ENCODE results near the gene HADH. TPM values are rescaled to one million over a fixed set of nuclear protein-coding genes. Genes with fewer than 3 reads are reported as not detected.

Gene HADH
- total and polyA plus RNA-seq, 4 donors = 37.6 to 43.9 (median 40.6) TPM

GRCh38 chr4:108036213-108036612, 46.5 kb downstream of the HADH start:
- H3K27ac ChIP-seq (ENCODE audit: low read depth in 1 of 2, low read length in 1 of 2) = no peak overlapping the region
- H3K9me3 ChIP-seq (ENCODE audit: control insufficient read depth in 4 of 4, insufficient read depth in 3 of 4, low read length in 3 of 4) = no peaks in the 10 kb centered on the region
- no peak for ATAC-seq (ENCODE audit: insufficient read depth, low FRiP score)

GRCh38 chr4:108037884-108038283, 48.2 kb downstream of the HADH start:
- 93 to 98% methylated on average over 2 of the region's 2 CpGs for WGBS, 2 donors
- Histone ChIP-seq H3K4me3 (no peak overlapping the region), H3K9me3 (ENCODE audit: control insufficient read depth in 4 of 4, insufficient read depth in 3 of 4, low read length in 3 of 4) (no peaks in the 10 kb centered on the region), H3K27ac (ENCODE audit: low read depth in 1 of 2, low read length in 1 of 2) (no peak overlapping the region), H3K4me1 (ENCODE audit: control insufficient read depth in 5 of 5, insufficient read depth in 5 of 5, low read length in 5 of 5) (peaks cover 0 to 1% (median 0%) of the 10 kb centered on the region in 5 donors), H3K27me3 (ENCODE audit: control insufficient read depth in 3 of 3, insufficient read depth in 3 of 3, low read length in 2 of 3) (no peaks in the 10 kb centered on the region), H3K9ac (ENCODE audit: insufficient read depth in 1 of 2, low read length in 2 of 2) (no peak overlapping the region), H3K36me3 (ENCODE audit: control insufficient read depth in 4 of 4, insufficient read depth in 4 of 4, low read length in 4 of 4) (peaks cover 9 to 13% (median 11%) of the 10 kb centered on the region in 4 donors)
- TF ChIP-seq, protein P1, sequence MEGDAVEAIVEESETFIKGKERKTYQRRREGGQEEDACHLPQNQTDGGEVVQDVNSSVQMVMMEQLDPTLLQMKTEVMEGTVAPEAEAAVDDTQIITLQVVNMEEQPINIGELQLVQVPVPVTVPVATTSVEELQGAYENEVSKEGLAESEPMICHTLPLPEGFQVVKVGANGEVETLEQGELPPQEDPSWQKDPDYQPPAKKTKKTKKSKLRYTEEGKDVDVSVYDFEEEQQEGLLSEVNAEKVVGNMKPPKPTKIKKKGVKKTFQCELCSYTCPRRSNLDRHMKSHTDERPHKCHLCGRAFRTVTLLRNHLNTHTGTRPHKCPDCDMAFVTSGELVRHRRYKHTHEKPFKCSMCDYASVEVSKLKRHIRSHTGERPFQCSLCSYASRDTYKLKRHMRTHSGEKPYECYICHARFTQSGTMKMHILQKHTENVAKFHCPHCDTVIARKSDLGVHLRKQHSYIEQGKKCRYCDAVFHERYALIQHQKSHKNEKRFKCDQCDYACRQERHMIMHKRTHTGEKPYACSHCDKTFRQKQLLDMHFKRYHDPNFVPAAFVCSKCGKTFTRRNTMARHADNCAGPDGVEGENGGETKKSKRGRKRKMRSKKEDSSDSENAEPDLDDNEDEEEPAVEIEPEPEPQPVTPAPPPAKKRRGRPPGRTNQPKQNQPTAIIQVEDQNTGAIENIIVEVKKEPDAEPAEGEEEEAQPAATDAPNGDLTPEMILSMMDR (IDR thresholded peaks at IDR 0.05; ENCODE audit: control extremely low read depth, extremely low read depth) = no peak
- ATAC-seq (ENCODE audit: insufficient read depth, low FRiP score) (no peak), DNase-seq (no peak)

More at GRCh38 chr4:108036213-108036612, 46.5 kb downstream of the HADH start:
- DNase-seq = no peak
- 58 to 68% methylated on average over 7 of the region's 7 CpGs for WGBS, 2 donors
- Histone ChIP-seq H3K27me3 (ENCODE audit: control insufficient read depth in 3 of 3, insufficient read depth in 3 of 3, low read length in 2 of 3) (no peaks in the 10 kb centered on the region), H3K4me1 (ENCODE audit: control insufficient read depth in 5 of 5, insufficient read depth in 5 of 5, low read length in 5 of 5) (peaks cover 0 to 1% (median 0%) of the 10 kb centered on the region in 5 donors), H3K4me3 (no peak overlapping the region), H3K9ac (ENCODE audit: insufficient read depth in 1 of 2, low read length in 2 of 2) (no peak overlapping the region), H3K36me3 (ENCODE audit: control insufficient read depth in 4 of 4, insufficient read depth in 4 of 4, low read length in 4 of 4) (peaks cover 10 to 19% (median 13%) of the 10 kb centered on the region in 4 donors)
- TF ChIP-seq, protein P1 (IDR thresholded peaks at IDR 0.05; ENCODE audit: control extremely low read depth, extremely low read depth) = no peak

- DNase-seq (no peak), ATAC-seq (ENCODE audit: insufficient read depth, low FRiP score) (no peak)
- no peak overlapping the region for H3K27ac ChIP-seq (ENCODE audit: low read depth in 1 of 2, low read length in 1 of 2)
- H3K4me3 ChIP-seq = no peak overlapping the region
- H3K36me3 ChIP-seq (ENCODE audit: control insufficient read depth in 4 of 4, insufficient read depth in 4 of 4, low read length in 4 of 4) = peaks cover 0 to 1% (median 0%) of the 10 kb centered on the region in 4 donors
- WGBS, 2 donors = 90 to 97% methylated on average over 3 of the region's 3 CpGs
- no peaks in the 10 kb centered on the region for H3K27me3 ChIP-seq (ENCODE audit: control insufficient read depth in 3 of 3, insufficient read depth in 3 of 3, low read length in 2 of 3)
- TF ChIP-seq, protein P1 (IDR thresholded peaks at IDR 0.05; ENCODE audit: control extremely low read depth, extremely low read depth) = no peak
- peaks cover 0 to 9% (median 3%) of the 10 kb centered on the region in 5 donors for H3K4me1 ChIP-seq (ENCODE audit: control insufficient read depth in 5 of 5, insufficient read depth in 5 of 5, low read length in 5 of 5)
- no peak overlapping the region for H3K9ac ChIP-seq (ENCODE audit: insufficient read depth in 1 of 2, low read length in 2 of 2)
- no peaks in the 10 kb centered on the region for H3K9me3 ChIP-seq (ENCODE audit: control insufficient read depth in 4 of 4, insufficient read depth in 3 of 4, low read length in 3 of 4)
Observed at GRCh38 chr4:108042927-108043326, 53.2 kb downstream of the HADH start.

GRCh38 chr4:108043526-108043925, 53.8 kb downstream of the HADH start:
- H3K4me3 ChIP-seq = no peak overlapping the region
- WGBS, 2 donors = 86 to 87% methylated on average over 5 of the region's 5 CpGs
- H3K4me1 ChIP-seq (ENCODE audit: control insufficient read depth in 5 of 5, insufficient read depth in 5 of 5, low read length in 5 of 5) = peaks cover 0 to 9% (median 3%) of the 10 kb centered on the region in 5 donors
- no peaks in the 10 kb centered on the region for H3K27me3 ChIP-seq (ENCODE audit: control insufficient read depth in 3 of 3, insufficient read depth in 3 of 3, low read length in 2 of 3)
- H3K9ac ChIP-seq (ENCODE audit: insufficient read depth in 1 of 2, low read length in 2 of 2) = no peak overlapping the region
- H3K9me3 ChIP-seq (ENCODE audit: control insufficient read depth in 4 of 4, insufficient read depth in 3 of 4, low read length in 3 of 4) = peaks cover 0 to 1% (median 0%) of the 10 kb centered on the region in 4 donors
- ATAC-seq (ENCODE audit: insufficient read depth, low FRiP score) = no peak
- H3K27ac ChIP-seq (ENCODE audit: low read depth in 1 of 2, low read length in 1 of 2) = no peak overlapping the region
- DNase-seq = peak; percentile 52 to 65 (median 55)
- H3K36me3 ChIP-seq (ENCODE audit: control insufficient read depth in 4 of 4, insufficient read depth in 4 of 4, low read length in 4 of 4) = peaks cover 0 to 1% (median 0%) of the 10 kb centered on the region in 4 donors
- TF ChIP-seq, protein P1 (IDR thresholded peaks at IDR 0.05; ENCODE audit: control extremely low read depth, extremely low read depth) = no peak
